ELR (cell line): ENCODE data around the gene GPR161.
"Not testable (repeated sequence)": the region's sequence is repeated elsewhere in the genome, so short reads cannot be mapped to it uniquely, and the experiment has no call there.

Source experiments
- DNase-seq: peaks from one replicate; pipeline ENCODE4 v3.0.0-alpha.2; 2015; ENCODE audit warnings: low read depth

Gene GPR161

DNA sequence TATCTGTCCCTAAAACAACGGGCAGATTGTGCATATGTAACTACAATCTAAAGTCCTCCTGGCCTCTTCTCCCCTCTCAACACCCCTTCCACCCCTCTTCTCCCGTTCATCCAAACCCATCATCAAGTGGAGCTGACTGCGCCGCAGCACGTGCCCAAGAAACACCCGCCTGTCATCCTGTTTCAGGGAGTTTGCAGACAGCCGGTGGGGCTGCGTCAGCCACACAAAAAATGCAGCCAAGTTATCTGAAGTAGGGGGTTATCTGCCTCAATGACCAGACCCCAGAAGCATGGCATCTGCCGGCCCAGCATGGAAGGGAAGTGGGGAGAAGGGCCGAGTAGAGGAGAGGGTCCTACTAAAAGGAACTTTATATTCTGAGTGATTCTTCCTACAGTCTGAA, 49.0 kb downstream of the GPR161 start:
- no peak for DNase-seq

DNA sequence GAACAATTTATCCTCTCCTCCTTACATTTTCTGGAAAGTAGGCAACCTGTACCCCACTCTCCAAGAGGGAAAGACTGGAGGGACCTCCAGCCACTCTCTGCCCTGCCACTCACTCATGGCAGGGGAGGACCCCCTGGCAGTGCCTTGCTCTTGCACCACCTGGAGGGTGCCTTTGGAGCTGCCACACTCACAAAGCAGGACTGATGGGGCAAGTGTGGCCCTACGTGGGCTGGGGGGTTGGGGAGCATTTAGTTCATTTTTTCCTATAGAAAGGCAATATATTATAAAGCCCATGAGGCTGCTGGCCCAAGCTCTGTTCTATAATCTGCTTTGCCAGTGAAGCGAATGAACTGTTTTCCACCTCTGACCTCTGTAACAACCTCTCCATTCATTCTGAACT, 50.3 kb downstream of the GPR161 start:
- no peak for DNase-seq

DNA sequence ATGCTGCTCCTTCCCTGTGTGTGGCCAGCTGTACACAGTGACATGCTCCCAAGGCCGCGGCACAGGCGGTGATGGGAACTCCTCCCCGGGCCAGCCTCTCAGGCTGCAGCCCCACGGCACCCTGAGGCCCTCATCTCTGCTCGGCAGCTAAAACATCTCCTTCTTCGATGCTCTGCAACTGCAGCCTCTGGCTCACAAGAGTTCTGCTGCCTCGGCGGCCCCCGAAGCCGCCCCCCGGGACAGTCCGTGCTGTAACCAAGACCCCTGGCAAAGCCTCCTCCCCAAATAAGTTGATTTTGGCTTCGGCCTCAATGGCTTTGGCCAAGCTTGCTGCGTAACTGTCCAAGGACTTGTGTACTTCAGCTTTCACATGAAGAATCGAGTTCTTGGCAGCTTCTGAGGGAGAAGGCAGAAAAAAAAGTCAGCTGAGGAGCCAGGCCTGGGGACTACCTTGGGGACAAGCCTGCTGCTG, 51.3 kb downstream of the GPR161 start:
- DNase-seq, result no peak

DNA sequence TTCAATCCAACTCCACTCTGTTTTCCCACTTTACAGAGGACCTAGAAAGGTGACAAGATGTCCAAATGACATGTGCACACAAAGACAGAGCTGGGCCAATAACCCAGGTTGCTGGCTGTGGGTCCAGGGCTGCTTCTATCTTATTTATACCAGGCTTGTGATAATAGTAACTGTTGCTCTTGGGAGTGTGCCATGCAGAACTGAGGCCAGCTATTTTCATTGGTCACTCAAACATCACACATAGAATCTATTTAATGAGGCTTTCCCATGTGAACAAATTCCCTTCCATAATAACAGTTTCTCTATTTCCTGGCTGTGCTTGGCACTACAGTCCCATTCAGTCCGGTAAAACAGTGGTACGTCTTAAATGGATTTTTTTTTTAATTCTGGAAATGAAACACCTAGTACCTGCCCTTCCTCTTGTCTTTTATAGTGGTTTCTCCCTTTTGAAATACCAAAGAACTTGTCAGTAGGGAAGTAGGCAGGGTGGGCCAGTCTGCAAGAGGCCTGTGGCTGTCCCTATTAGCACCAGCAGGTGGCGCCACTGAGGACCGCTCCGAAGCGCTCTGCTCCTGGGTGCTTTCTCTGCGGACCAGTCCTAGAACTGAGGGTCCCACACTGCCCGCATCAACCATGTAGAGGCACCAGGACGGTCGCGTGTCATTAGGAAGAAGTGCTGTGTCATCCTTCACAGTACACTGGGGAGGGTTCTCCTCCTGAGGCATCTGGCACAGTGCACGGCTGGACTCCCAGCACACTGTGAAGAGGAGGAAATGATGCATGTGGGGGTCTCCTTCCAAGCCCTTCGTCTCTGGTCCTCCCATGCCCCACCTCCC, 52.1 kb downstream of the GPR161 start:
- peak; percentile 55 for DNase-seq

DNA sequence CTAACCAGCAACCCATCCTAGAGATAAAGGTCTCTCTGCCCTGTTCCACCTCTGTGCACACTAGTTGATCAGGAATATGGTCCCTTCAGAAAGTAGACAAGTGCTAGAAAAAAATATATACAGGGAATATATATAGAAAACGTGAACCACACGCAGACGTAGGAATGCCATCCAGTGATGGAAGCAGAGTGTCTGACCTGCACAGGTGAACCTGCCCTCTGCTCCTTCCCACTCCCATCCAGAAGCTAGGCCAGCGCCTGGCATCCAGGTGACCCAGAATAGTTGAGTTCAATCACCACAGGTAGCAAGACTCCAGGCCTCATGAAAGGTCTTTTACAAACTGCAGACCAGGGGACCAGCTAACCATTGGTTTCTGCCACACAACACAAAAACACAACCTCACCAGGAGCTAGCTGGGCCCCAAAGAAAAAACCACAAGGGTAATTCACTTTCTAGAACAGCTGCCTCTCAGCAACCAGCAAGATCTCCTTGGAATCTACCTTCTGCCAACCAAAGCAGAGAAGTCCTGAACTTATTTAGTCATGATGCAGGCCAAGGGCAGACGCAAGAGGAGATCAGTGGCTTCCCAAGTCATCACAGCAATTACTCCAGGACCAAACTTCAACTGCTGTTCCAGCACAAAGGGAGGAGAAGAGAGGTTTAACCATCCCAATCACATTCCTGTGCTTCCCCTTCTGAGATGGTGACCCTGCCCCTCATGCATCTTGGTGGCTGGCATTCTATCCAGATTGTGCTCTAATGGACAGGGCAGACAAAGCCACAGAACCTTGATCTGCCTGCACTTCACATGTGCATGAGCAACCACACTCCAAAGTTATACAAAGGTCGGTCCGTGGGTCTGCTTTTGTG, 53.0 kb downstream of the GPR161 start:
- DNase-seq, result no peak

DNA sequence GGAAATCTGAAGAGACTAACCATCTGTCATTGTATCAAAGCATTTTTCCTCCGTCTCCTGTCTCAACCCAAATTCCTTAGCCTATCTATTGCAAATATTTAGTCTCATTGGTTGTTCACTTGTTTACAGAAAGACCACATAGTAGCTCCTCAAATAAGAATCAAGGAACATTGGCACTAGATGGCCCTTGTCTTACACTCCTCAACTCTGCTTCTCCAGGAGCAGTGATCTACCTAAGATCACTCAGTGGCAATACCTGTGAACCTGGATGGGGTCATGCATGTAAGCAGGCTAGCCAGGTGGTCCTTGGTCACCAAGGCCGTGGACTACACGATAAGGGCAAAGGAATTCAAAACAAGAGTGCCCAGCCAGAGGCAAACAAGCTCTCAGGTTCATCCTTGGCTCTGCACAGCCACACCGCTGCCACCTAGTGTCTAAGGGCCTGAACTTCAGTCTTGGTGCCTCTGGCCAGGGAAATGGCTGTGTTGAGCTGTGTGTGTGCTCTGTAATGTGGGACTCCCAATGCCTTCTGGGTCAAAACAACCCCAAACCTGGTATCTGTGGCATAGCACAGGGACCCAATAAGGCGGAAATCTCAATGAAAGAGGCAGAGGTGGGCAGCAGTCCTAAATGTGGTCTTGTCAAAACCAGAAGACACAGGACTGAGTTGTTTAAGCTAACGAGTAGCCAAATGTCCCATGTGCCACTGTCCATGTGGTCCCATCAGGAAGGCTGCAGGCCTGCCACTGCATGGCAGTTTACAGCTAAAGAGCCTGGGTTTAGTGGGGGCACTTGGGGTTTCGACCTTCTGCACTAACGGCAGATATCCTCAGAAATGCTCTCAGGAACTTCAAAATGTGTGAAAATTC, 54.5 kb downstream of the GPR161 start:
- DNase-seq, result peak; percentile 85

DNA sequence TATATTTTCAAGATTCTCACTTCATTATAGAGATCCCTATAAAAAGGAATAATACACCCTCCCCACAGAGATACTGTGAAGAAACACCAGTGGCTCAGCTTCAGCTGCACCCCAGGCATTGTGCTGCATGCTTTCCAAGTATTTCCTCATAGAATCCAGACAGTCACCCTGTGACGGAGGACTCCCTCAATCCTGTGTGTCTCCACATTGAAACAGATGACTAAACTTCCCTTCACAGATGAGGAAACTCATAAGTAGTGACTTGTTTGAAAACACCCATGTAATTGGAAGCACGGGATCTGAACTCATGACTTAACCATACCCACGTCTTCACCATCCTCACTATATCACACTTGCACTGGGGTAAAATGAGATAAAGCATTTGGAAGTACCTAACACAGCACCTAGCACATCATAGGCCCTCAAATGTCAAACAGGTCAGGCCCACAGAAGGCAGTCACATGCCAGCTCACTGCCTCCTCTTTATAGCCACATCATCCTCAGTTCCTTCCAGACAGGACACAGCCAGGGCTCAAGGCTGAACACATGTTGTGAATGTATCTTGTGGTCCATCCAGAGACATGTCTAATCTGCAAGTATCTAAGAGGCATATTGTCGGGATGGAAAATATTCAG, 55.2 kb downstream of the GPR161 start:
- DNase-seq, result peak; percentile 91

DNA sequence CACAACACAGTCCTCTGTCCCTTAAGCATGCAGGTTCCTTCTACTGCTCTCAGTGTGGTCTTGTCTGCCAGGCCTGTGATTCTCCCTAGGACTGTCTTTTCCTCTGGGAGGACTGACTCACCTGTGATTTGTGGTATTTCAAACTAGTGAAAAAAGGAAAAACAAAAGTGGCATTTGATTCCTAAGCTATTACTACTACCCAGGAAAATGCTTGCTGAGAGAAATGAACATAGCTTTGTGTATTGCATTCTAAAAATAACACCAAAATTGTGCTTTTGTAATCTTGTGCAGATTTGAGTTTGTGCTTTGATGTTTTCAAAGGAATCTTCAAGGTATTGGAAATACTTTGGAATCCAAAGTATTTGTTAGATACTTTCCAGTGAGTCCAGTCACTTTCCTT, 57.0 kb downstream of the GPR161 start:
- DNase-seq, result peak; percentile 73

DNA sequence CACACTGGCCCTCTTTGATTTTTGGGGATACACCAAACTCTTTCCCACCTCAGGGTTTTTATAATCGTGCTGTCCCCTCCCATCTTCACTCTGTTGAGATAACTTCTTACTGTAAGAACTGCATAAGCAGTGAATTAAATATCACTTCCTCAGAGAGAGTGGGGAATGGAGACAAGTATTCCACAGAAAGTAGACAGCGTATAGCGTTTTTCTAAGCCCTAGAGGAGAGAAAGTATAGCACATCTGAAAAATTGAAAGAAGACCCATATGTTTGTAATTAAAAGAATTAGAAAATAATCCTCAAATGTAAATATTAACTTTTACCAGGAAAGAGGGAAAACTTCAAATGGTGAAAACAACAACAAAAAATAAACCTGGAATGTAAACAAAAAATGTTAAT, 67.3 kb downstream of the GPR161 start:
- no peak for DNase-seq

DNA sequence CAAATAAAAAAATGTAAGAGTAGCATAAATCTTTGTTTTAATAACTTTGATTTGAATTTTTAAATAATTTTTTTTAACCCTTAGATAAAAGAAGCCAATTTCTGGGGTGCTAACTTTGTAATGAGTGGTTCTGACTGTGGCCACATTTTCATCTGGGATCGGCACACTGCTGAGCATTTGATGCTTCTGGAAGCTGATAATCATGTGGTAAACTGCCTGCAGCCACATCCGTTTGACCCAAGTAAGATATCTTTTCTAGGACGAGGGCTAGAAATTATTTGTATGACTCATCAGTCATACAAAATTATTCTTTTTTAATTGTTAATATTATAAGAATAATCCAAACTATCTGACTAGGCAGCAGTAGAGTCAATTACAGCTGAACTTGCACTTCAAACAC, 71.2 kb downstream of the GPR161 start:
- DNase-seq, result peak; percentile 42

DNA sequence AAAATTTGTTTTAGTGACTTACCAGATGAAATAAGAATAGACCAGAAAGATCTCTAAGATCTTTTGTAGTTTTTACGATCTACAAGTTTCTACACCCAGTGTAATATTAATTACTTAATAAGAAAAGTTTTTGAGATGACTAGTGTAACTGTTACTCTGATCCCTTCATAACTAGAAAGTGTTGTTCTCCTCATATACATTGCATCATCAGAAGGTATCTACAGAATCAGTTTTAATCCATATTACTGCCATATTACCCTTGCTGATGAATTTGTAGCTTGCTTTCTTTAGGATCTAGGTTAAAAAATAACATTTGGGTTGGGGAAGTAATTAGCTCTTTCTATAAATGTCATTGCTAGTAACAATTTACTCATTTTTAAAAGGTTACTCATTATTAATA, 72.5 kb downstream of the GPR161 start:
- no peak for DNase-seq

DNA sequence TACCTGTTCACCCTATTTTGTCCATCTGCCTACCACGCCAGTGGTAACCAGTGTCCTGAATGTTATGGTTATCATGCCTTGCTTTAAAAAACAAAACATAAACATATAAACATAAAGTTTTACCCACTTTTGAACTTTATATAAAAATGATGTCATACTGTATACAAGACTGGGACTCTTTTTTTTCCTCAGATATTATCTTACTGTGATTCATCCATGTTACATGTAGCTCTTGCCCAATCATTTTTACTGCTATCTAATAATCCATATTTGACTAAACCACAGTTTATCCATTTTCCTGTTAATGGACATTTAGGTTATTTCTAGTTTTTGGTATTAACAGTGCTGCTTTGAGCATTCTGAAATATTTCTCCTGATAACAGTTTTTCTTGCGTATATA, 78.8 kb downstream of the GPR161 start:
- DNase-seq, result peak; percentile 69

DNA sequence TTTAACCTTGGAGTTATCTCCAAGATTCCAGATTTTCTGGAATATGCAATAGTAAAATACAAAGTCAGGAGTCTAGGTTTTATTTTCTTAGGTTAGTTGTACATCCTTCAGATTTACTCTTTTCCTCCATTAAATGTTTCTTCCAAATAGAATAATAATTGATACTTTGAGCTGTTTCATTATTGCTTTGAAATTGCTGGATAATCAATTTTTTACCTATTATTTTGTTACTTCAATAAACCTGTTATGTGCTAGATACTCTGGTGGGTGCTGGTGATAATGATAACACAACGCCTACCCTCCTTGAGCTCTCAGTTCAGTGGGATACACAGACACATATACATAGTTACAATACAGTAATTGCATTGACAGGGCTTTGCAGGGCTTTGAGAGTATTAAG, 79.4 kb downstream of the GPR161 start:
- no peak for DNase-seq

DNA sequence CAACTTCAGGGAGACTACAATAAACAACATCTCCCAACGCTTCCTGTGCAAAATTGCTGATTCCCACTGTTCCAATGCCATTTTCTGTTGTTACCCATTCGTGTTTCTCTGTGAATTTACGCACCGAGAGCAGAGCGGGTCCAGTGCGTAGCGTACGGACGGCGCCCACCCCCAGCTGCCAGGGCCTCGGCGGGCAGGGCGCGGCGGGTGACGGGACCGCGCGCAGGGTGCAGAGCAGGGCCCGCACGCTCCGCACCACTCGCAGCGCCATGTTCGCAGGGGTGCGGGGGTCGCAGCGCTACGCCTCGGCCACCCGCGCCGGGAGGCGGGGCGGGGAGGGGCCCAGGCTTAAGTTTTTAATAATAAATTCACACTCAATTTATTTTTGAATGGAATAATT, 80.6 kb downstream of the GPR161 start:
- DNase-seq, result not testable (repeated sequence)

DNA sequence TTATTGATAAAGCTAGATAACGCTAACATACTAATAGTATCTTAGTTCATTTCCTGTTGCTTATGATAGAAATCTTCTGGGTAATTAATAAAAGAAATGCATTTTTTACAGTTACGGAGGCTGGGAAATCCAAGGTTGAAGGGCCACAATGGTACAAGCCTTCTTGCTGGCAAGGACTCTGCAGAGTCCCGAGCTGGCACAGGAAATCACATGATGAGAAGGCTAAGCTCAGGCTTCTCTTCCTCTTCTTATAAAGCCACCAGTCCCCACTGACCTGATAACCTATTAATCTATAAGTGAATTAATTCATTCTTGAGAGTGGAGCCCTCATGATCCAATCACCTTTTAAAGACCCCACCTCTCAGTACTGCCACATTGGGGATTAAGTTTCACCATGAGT, 82.6 kb downstream of the GPR161 start:
- no peak for DNase-seq

DNA sequence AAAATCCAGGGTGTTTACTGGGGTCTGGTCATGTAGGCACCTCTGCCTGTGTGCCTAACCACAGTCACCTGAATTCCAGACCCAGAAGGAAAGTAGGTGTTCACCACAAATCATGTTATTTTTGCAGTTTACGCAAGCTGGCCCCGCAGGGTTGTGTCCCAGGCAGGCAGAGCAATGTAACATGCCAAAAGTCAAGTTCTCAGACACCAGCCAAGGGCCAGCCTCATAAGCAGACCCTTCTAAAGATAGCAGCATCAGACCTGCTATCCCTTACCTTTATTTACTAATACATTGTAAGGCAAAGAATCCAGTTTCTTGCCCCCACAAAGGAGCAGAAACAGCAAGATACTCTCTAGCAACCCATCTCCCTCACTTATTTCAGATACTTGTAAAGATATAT, 83.0 kb downstream of the GPR161 start:
- no peak for DNase-seq

DNA sequence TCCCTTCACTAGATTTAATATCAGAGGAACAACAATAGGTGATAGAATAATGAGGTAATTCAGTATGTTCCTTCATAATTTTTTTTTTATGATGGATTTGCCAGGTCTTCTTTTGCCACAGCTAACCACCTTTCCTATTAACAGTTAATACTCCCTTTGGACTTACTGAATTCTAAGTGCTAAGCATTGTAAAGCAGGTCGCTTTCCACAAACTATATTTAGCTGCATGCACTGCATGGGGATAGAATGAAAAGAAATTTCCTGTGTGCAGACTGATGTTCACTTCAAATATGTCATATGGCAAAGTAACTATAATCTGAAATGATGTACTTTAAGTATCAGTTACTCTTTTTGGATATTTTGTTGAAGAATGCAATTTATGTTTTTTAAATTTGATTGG, 85.8 kb downstream of the GPR161 start:
- no peak for DNase-seq

DNA sequence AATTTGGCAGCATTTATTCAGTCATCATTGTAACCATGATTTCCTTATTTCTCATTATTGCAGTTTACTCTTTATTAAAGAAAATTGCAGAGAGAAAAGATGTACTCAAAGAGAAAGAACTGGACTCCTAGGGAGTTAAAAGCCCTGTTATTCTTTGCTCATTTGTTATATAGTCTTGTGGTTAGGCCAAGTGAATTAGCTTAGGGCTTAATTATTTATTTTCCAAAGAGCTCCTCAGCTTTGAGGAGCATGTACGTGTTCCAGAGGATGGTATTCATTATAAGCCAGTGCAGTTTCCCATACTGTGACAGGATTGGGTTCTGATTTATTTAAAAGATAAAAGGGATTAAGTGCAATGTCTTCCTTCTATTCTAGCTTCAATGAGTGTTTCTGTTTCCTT, 86.4 kb downstream of the GPR161 start:
- DNase-seq, result no peak

DNA sequence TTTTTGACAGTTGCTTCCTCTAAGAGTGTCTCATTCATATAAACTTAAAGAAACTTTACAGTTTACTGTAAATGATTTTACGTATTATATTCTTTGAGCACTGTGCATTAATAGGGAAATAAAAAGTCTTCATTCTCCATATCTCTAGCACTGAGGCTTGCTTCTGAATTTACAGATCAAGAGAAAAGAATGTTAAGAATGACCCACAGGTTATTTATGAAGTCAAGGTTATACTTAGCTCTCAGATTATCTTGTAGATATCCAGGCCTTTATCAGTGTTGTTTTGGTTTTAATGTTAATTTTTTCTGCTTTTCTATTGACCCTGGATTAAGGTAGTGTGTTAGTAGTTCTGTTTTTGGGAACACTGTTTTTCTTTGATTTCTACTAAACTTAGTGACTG, 91.4 kb downstream of the GPR161 start:
- DNase-seq, result no peak

DNA sequence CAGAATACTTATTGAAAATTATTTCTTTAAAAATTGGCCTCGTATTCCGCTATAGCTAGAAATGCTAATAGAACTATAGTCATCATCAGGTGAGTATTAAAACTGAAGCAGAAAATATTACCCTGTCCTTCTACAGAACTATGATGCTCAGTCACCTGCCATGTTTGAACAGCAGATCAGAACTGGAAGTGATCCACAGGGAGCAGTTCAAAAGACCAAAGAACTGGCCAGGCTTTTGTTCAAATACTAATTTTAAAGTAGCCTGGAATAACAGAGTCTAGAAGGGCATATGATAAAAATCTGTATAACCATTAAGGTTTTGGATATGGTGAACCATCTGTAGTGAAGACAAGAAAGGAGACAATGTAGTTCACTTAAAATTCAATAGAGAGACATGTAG, 94.4 kb downstream of the GPR161 start:
- no peak for DNase-seq

DNA sequence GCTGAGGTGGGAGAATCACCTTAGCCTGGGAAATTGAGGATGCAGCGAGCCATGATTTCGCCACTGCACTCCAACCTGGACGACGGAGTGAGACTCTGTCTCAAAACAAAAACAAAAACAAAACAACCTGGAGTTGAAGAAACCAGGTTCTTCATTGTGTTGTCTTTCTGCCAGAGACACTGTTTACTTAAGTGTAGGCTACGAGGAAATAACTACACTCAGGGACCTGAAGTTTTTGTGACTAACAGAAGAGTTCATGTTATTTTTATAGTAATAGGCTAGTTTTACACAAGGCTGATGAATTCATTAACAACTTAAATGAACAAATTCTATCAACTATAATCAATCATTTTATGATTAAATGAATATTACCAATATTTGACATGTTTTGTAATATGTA, 101.4 kb downstream of the GPR161 start:
- DNase-seq, result no peak

DNA sequence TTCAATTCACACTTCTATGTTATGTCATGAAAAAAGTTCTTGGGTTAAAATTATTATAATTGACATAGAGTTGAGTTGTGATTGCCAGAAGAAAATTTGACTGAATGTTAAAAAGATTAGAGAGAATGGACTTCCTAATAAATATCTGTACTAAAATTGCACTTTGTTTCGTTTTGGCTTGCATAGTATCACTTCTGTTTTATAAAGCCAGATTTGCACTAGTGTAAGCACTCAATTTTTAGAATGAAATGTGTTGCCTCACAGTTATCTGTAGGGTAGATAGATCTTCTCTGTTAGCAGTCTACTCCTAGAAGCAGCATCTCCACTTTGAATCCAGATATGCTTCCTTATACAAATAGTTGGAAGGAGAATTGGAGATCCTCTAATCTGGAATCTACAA, 104.7 kb downstream of the GPR161 start:
- DNase-seq, result no peak
